Duodenal mucosa (tissue), 2 donors: ENCODE results near the gene HEXIM2.
"Not testable (repeated sequence)": the region's sequence is repeated elsewhere in the genome, so short reads cannot be mapped to it uniquely, and the experiment has no call there.

Experiments
- H3K27ac ChIP-seq: one replicate; pipeline ENCODE4 v1.7.0; 2013; ENCODE audit warnings: low read depth, low read length
- H3K27me3 ChIP-seq, 2 donors: one replicate each; pipeline ENCODE4 v1.7.0; 2013; ENCODE audit warnings: low read length in 2 of 2, control low read depth in 1 of 2; ENCODE audit not compliant: insufficient read depth in 2 of 2, control insufficient read depth in 1 of 2
- H3K36me3 ChIP-seq, 2 donors: one replicate each; pipeline ENCODE4 v1.7.0; 2013; ENCODE audit warnings: low read length in 2 of 2, control low read depth in 1 of 2; ENCODE audit not compliant: insufficient read depth in 2 of 2, control insufficient read depth in 1 of 2
- H3K4me1 ChIP-seq, 2 donors: one replicate each; pipeline ENCODE4 v1.7.0; 2013; ENCODE audit warnings: low read length in 2 of 2, control low read depth in 1 of 2; ENCODE audit not compliant: insufficient read depth in 2 of 2, control insufficient read depth in 1 of 2
- H3K4me3 ChIP-seq, 2 donors: one replicate each; pipeline ENCODE4 v1.7.0; 2013; ENCODE audit warnings: low read length in 2 of 2, low read depth in 1 of 2
- H3K9ac ChIP-seq, 2 donors: one replicate each; pipeline ENCODE4 v1.7.0; 2013; ENCODE audit warnings: low read length in 2 of 2, low read depth in 1 of 2
- H3K9me3 ChIP-seq, 2 donors: one replicate each; pipeline ENCODE4 v1.7.0; 2013; ENCODE audit warnings: low read length in 2 of 2, control low read depth in 1 of 2; ENCODE audit not compliant: control insufficient read depth in 1 of 2

HEXIM2 gene

DNA sequence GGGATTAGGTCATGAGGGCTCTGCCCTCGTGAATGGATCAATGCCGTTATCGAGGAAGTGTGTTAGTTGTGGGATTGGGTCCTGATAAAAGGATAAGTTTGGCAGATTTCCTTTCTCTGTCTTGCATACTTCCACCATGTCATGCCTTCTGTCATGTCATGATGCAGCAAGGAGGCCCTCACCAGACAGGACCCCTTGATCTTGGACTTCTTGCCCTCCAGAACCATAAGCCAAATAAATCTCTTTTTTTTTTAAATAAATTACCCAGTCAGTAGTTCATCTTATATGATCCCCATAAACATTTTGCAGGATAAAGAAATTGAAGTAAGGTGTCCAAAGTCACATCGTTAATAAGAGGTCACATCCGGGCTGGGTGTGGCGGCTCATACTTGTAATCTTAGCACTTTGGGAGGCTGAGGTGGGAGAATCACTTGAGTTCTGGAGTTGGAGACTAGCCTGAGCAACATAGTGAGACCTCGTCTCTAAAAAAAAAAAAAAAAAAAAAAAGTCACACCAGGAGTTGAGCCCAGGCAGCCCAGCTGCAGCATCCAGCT lies 25.2 kb downstream of the HEXIM2 start:
- Histone ChIP-seq H3K27ac (no peak overlapping the region), H3K36me3 (no peaks in the 10 kb centered on the region), H3K9ac (no peak overlapping the region), H3K9me3 (no peaks in the 10 kb centered on the region), H3K4me3 (no peak overlapping the region), H3K27me3 (no peaks in the 10 kb centered on the region), H3K4me1 (peaks cover 0 to 4% of the 10 kb centered on the region in 2 donors)

GRCh38 chr17:45189009-45189408 lies 27.3 kb downstream of the HEXIM2 start:
- Histone ChIP-seq H3K4me1 (peaks cover 0 to 4% of the 10 kb centered on the region in 2 donors), H3K9ac (no peak overlapping the region), H3K36me3 (no peaks in the 10 kb centered on the region)

DNA sequence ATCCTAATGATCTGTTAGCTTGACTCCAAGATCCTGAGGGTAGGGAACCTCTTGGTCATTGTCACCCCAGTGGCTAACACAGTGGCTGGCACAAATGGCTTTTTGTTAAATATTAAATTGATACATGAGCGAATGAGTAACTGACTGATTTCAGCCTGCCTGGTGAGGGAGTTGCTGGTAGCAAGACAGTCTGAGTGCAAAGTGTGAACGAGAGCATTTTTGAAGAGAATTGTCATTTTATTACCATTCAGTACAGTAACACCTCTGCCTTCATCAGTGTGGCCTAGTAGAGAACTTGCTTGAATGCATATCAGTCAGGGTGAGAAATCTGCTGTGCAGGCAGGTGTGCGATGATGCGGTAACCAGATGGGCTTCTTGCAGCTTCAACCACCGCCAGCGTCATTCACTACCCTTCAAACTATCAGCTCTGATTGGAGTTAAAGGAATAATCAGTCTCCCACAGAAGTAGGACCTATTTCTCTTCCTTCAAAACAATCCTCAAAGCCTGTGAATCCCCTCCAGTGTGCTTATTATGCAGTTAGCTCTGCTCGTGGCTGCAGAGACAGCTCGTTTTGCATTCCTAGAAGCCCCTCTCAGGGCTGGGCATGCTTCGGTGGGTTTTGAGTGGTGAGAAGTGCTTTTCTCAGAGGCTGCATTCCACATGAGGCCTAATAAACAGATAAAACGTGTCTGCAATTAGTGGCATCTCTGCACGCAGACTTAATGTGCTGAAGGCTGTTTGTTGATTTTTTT lies 29.0 kb downstream of the HEXIM2 start:
- Histone ChIP-seq H3K9ac (no peak overlapping the region), H3K4me3 (no peak overlapping the region)

More at GRCh38 chr17:45189009-45189408, 27.3 kb downstream of the HEXIM2 start:
- Histone ChIP-seq H3K4me3 (no peak overlapping the region), H3K9me3 (no peaks in the 10 kb centered on the region), H3K27me3 (no peaks in the 10 kb centered on the region), H3K27ac (no peak overlapping the region)

DNA sequence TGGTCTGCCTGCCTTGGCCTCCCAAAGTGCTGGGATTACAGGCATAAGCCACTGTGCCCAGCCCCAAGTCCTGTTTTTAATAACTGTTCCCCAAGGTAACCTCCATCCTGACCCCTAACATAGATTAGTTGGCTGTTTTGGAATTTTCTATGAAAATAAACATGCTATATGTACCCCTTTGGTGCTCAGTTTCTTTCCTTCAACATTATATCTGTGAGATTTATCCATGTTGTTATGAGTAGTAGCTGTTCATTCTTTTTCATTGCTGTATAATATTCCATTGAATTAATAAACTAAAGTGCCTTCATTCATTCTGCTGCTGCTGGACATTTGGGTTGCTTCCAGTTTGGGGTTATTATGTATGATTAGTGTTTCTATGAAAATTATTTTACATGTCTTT lies 33.7 kb downstream of the HEXIM2 start:
- H3K27ac ChIP-seq = no peak overlapping the region
- H3K4me3 ChIP-seq = no peak overlapping the region
- peaks cover 0 to 10% of the 10 kb centered on the region in 2 donors for H3K4me1 ChIP-seq
- H3K36me3 ChIP-seq = no peaks in the 10 kb centered on the region
- no peaks in the 10 kb centered on the region for H3K27me3 ChIP-seq
- H3K9me3 ChIP-seq = no peaks in the 10 kb centered on the region
- no peak overlapping the region for H3K9ac ChIP-seq

More for the DNA sequence above, 29.0 kb downstream of the HEXIM2 start:
- Histone ChIP-seq H3K4me1 (peaks cover 0 to 4% of the 10 kb centered on the region in 2 donors), H3K36me3 (no peaks in the 10 kb centered on the region), H3K9me3 (no peaks in the 10 kb centered on the region), H3K27me3 (no peaks in the 10 kb centered on the region), H3K27ac (no peak overlapping the region)

DNA sequence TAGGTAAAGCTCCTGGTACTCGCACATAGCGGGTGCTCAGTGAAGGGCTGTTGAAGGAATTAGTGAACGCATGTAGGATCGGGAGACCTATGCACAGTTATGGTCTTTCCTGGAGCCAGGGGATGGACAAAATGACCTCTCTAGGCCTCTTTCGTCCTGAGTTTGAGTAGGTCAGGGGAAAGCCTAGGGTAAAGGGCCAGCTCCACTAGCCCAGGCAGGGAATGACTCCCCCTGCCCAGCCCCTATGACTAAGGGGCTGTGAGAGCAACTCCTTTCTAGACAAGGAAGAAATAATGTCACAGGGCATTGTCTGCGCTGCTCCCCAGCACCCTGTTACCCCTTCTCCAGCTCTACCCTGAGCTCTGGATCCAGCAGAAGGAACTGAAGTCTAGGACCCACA lies 35.4 kb downstream of the HEXIM2 start:
- no peak overlapping the region for H3K27ac ChIP-seq
- no peaks in the 10 kb centered on the region for H3K36me3 ChIP-seq
- H3K9me3 ChIP-seq = no peaks in the 10 kb centered on the region
- no peak overlapping the region for H3K4me3 ChIP-seq
- H3K27me3 ChIP-seq = no peaks in the 10 kb centered on the region
- no peak overlapping the region for H3K9ac ChIP-seq
- H3K4me1 ChIP-seq = peaks cover 0 to 6% of the 10 kb centered on the region in 2 donors

DNA sequence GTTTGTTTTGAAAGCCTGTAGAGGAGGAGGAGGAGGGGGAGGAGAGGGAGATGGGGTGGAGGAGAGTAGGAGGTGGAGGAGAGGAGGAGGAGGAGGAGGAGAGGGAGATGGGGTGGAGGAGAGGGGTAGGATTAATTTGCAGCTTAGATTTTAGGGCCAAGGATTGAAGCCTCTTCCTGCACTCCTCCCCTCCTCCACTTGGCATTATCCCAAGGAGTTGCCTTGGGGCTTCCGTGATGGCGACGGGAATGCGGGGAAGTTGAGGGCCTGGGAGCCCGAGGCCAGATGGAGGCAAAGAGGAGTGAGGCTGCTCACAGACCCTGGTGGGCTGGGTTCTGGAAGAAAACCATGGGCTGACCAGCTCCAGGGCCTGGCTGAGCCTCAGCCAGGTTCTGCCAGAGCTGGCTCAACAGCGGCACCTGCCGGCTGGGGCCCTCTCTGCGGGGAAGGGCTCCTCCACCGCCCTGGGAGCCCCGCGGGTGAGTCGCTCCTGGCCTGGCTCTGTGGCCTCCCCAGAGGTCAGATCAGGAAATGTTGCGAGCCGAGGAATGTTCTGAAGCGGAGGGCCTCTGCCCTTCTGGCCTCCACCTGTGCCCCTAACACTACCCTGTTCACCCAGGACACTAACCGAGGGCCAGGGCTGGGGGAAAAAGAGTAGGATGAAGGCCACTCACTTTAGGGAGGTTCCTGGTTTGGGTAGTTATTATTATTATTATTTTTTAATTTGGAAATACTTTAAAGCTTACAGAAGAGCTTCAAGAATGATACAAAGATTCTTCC lies 36.1 kb downstream of the HEXIM2 start:
- Histone ChIP-seq H3K9me3 (no peaks in the 10 kb centered on the region), H3K4me1 (peaks cover 0 to 6% of the 10 kb centered on the region in 2 donors), H3K27ac (no peak overlapping the region), H3K27me3 (no peaks in the 10 kb centered on the region), H3K36me3 (no peaks in the 10 kb centered on the region), H3K9ac (peak overlapping the region in 1 of 2 donors; percentile 43), H3K4me3 (peak overlapping the region in 1 of 2 donors; percentile 28)

DNA sequence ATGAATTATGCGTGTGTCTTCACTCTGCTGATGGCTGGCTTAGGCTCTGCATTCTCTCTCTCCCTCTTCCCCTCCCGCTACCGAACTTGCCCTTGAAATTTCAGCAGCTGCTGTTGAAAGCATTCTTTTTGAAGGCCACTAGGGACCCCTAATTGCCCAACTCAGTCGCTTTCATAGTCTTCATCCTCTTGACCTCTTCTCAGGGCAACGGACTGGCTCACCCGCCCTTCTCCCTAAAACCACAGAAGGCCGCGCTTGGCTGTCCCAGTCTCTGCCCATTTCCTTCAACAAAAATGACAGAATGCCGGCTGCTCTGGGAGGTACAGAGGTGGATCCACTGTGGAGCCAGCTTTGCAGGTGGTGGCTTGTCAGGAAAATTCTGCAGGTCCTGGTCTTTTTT lies 39.0 kb downstream of the HEXIM2 start:
- no peak overlapping the region for H3K4me3 ChIP-seq
- H3K4me1 ChIP-seq = peaks cover 0 to 6% of the 10 kb centered on the region in 2 donors
- no peak overlapping the region for H3K9ac ChIP-seq
- H3K27ac ChIP-seq = no peak overlapping the region
- H3K36me3 ChIP-seq = no peaks in the 10 kb centered on the region
- H3K27me3 ChIP-seq = no peaks in the 10 kb centered on the region
- H3K9me3 ChIP-seq = no peaks in the 10 kb centered on the region

DNA sequence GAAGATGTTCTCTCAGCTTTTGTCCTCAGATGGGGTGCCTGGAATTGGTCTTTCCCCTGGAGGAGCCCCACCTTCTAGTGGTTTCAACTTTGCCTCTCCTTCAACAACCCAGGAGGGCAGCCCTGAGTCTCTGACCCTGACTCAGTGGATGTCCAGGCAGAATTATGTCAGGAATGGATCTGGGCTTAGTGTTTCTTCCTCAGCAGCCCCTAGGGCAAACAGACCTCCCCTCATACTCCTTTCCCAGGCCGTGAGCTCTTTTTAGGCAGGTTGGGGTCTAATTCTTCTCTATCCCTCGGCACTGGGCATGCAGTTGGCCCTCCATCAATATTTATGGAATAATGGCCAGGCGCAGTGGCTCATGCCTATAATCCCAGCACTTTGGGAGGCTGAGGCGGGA lies 39.8 kb downstream of the HEXIM2 start:
- no peak overlapping the region for H3K4me3 ChIP-seq
- H3K9me3 ChIP-seq = no peaks in the 10 kb centered on the region
- H3K27ac ChIP-seq = no peak overlapping the region
- H3K27me3 ChIP-seq = no peaks in the 10 kb centered on the region
- H3K4me1 ChIP-seq = peaks cover 0 to 6% of the 10 kb centered on the region in 2 donors
- no peak overlapping the region for H3K9ac ChIP-seq
- H3K36me3 ChIP-seq = no peaks in the 10 kb centered on the region

DNA sequence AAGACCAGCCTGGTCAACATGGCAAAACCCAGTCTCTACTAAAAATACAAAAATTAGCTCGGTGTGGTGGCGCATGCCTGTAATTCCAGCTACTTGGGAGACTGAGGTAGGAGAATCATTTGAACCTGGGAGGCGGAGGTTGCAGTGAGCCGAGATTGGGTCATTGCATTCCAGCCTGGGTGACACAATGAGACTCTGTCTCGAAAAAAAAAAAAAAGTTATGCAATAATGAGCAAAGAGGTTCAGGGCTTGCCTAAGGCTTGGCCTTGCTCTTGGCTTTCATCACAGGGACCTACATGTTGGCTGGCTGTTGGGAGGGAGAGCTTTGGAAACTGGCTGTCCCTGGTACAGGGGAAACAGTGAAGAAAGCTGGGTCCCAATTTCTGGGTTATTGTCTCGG lies 40.2 kb downstream of the HEXIM2 start:
- H3K27me3 ChIP-seq, H3K4me1 ChIP-seq, H3K9me3 ChIP-seq, H3K36me3 ChIP-seq, H3K4me3 ChIP-seq, H3K27ac ChIP-seq, H3K9ac ChIP-seq: not testable (repeated sequence)
